ENCODE results near the gene GPATCH3. TPM values are rescaled to one million over a fixed set of nuclear protein-coding genes. Genes with fewer than 3 reads are reported as not detected.

Gene GPATCH3
- total and polyA plus RNA-seq, 2 of the 8 experiments (the other 6 are each of a cell fraction or from before 2014, with no cell fraction given), result 7.9 to 17.4 TPM

- H3K79me2 ChIP-seq (ENCODE audit: control insufficient read depth in 1 of 2, insufficient read depth in 2 of 2, low read length in 2 of 2), result no peaks in the 10 kb centered on the region
- H4K5ac ChIP-seq (ENCODE audit: insufficient read length, low read depth, low read length), result no peak overlapping the region
- H3K4ac ChIP-seq (replicated peaks; ENCODE audit: insufficient read length, low read depth, low read length), result no peak overlapping the region
- H2AK5ac ChIP-seq (ENCODE audit: low read depth, low read length), result no peak overlapping the region
- H3K56ac ChIP-seq (replicated peaks; ENCODE audit: insufficient read length, low read depth, low read length), result no peak overlapping the region
- no peak overlapping the region for H4K8ac ChIP-seq (ENCODE audit: extremely low read depth, insufficient read depth, low read length)
- ChIA-PET CTCF (ENCODE audit: partially characterized antibody) (interaction anchor here (0.8 to 22.8 kb wide), 4 partner anchors 9 to 44 kb away, joined by 3 to 547 read pairs (median 64); partner anchors contain the start of gene GPN2), POLR2A (ENCODE audit: partially characterized antibody) (no interaction called here)
- WGBS, 2 experiments (ENCODE audit: extremely low coverage in 1 of 2, insufficient coverage in 1 of 2, insufficient read length in 1 of 2, insufficient replicate concordance in 2 of 2, low coverage in 1 of 2, low lambda C conversion rate in 2 of 2, missing lambda C conversion rate in 1 of 2), result 96% methylated on average over 10 of the region's 10 CpGs; no CpG with 5 or more reads in 1 of the 2 experiments
- no peak overlapping the region; the same call in 1 of the 2 replicates for H2BK5ac ChIP-seq (ENCODE audit: low read depth, low read length)
- no peak overlapping the region for H3K27ac ChIP-seq (ENCODE audit: low read depth, low read length)
- no peaks in the 10 kb centered on the region for H3K23me2 ChIP-seq (ENCODE audit: low read depth, low read length)
- H3K9ac ChIP-seq (replicated peaks in 1 of 4; ENCODE audit: extremely low read depth in 1 of 4, low read depth in 3 of 4, low read length in 3 of 4), result no peak overlapping the region
- H4K91ac ChIP-seq (replicated peaks; ENCODE audit: insufficient read length, low read length), result no peak overlapping the region
- H3K4me1 ChIP-seq (replicated peaks in 1 of 4; ENCODE audit: control insufficient read depth in 3 of 4, insufficient read depth in 4 of 4, low read length in 3 of 4), result peaks cover 0 to 10% (median 6%) of the 10 kb centered on the region in 4 experiments; a peak in 6 of 7 replicates
- H3K9me3 ChIP-seq (ENCODE audit: insufficient read depth in 2 of 2, low read depth in 1 of 2, low read length in 1 of 2), result no peaks in the 10 kb centered on the region
- H3K4me3 ChIP-seq (ENCODE audit: extremely low read depth in 1 of 4, insufficient read depth in 2 of 4, low read depth in 3 of 4, low read length in 4 of 4), result no peak overlapping the region
- H3K79me1 ChIP-seq (ENCODE audit: low read depth, low read length), result no peaks in the 10 kb centered on the region
- no peak overlapping the region for H3K14ac ChIP-seq (ENCODE audit: insufficient read length)
- no peak overlapping the region for H3K18ac ChIP-seq (ENCODE audit: extremely low read depth, low read length)
- H2BK15ac ChIP-seq (ENCODE audit: low read length), result 0 out of 2 replicates have a peak overlapping the region, but pooled peaks have one; percentile 61
- H3K4me2 ChIP-seq (ENCODE audit: insufficient read depth in 1 of 2, low read depth in 2 of 2, low read length in 2 of 2), result no peak overlapping the region
- H2BK120ac ChIP-seq (replicated peaks; ENCODE audit: low read depth, low read length), result no peak overlapping the region
- FAIRE-seq, result no peak
- H3K27me3 ChIP-seq (replicated peaks in 1 of 4; ENCODE audit: control insufficient read depth in 3 of 4, extremely low read depth in 1 of 4, insufficient read depth in 3 of 4, low read length in 3 of 4), result no peaks in the 10 kb centered on the region
- H2AFZ ChIP-seq (ENCODE audit: low read length), result no peak overlapping the region
- TF ChIP-seq RFX5 (IDR thresholded peaks at IDR 0.05; ENCODE audit: borderline replicate concordance, low read depth, low read length) (no peak), KDM4A (IDR thresholded peaks at IDR 0.05; ENCODE audit: low read depth, low read length, severe bottlenecking) (no peak), CTCF (IDR thresholded peaks at IDR 0.05; ENCODE audit: control extremely low read depth in 1 of 3, insufficient read depth in 1 of 3, low read depth in 1 of 3, low read length in 3 of 3) (no peak), RAD21 (IDR thresholded peaks at IDR 0.05 in 1 of 2, conservative IDR thresholded peaks at IDR 0.05 in 1 of 2; ENCODE audit: low read depth in 2 of 2, low read length in 2 of 2) (no peak)
- no peak for DNase-seq (ENCODE audit: low read depth in 1 of 2, low spot score in 2 of 2)
- no peak overlapping the region for H3K23ac ChIP-seq (ENCODE audit: insufficient read length)
- H2BK12ac ChIP-seq (ENCODE audit: low read depth, low read length), result no peak overlapping the region; the same call in 1 of the 2 replicates
- H2BK20ac ChIP-seq (ENCODE audit: low read length), result no peak overlapping the region
- H4K20me1 ChIP-seq (replicated peaks in 1 of 2; ENCODE audit: control insufficient read depth in 1 of 2, insufficient read depth in 2 of 2, low read length in 2 of 2), result peaks cover 0 to 5% of the 10 kb centered on the region in 2 experiments
- peaks cover 0 to 23% (median 14%) of the 10 kb centered on the region in 4 experiments; a peak in 5 of 8 replicates for H3K36me3 ChIP-seq (ENCODE audit: control insufficient read depth in 2 of 4, insufficient read depth in 4 of 4, low read length in 3 of 4)
Measured at GRCh38 chr1:26853600-26853999, 46.7 kb downstream of the GPATCH3 start.

Data from H1 (cell line).